HCT116 (cell line): ENCODE data around the gene THBS3. TPM values are rescaled to one million over a fixed set of nuclear protein-coding genes. Genes with fewer than 3 reads are reported as not detected.
"Not testable (repeated sequence)": the region's sequence is repeated elsewhere in the genome, so short reads cannot be mapped to it uniquely, and the experiment has no call there.

Experiments
- ATAC-seq: fragments of 200-7000 bp; cut with Tn5 transposase; 2 replicates; pipeline ENCODE4 v1.9.1; 2020; ENCODE audit warnings: mild to moderate bottlenecking, moderate library complexity
- BruUV-seq: library from RNA; stranded (reverse); fragments of 400-500 nt; replicated peaks from 2 replicates; lab custom pipeline; 2021; lab: Mats Ljungman, UMichigan
- CTCF ChIA-PET: fragments of 300-600 bp; sonication (Branson Sonifier 250); formaldehyde crosslinking; loops from one replicate; lab custom pipeline; 2021; ENCODE audit warnings: antibody characterized with exemption; lab: Charles Lee
- POLR2A ChIA-PET: fragments of 300-600, 350-600 bp; sonication (Branson Sonifier 250); formaldehyde crosslinking; loops from one replicate; lab custom pipeline; 2021; ENCODE audit warnings: antibody characterized with exemption; lab: Charles Lee
- RAD21 ChIA-PET, 2 experiments: fragments of 300-600 bp; sonication (Branson Sonifier 250); formaldehyde crosslinking; loops; one replicate each; lab custom pipeline; 2023; ENCODE audit warnings: low total read pairs in 2 of 2; ENCODE audit not compliant: uncharacterized antibody in 2 of 2, unreplicated experiment in 2 of 2, low non-redundant PET in 1 of 2; lab: Charles Lee
- DNase-seq: peaks from one replicate; pipeline ENCODE4 v3.0.0-alpha.2; 2010; ENCODE audit warnings: low read depth, low spot score
- H2AFZ ChIP-seq: fragments of 200-600 bp; shearing (Covaris generic), sonication (generic); 2 replicates; pipeline ENCODE4 v1.6.1; 2017; ENCODE audit warnings: low read depth, mixed run types, mixed read lengths, antibody characterized with exemption, low read length; ENCODE audit not compliant: poor library complexity, severe bottlenecking
- H3K27ac ChIP-seq: 2 replicates; pipeline ENCODE4 v1.5.1; 2012; ENCODE audit warnings: low read depth, low read length
- H3K27me3 ChIP-seq: fragments of 200-600 bp; sonication (generic); 2 replicates; pipeline ENCODE4 v1.6.1; 2016; ENCODE audit warnings: mixed run types, low read length, mixed read lengths; ENCODE audit not compliant: insufficient read depth
- H3K36me3 ChIP-seq, 2 experiments: fragments of 200-500 bp in 1 of 2; fragments of 200-600 bp in 1 of 2; sonication (Bioruptor generic) in 1 of 2; sonication (generic) in 1 of 2; 2 replicates each; pipeline versions ENCODE4 v1.5.1 to v1.6.1; 2014 to 2016; ENCODE audit warnings: low read length in 2 of 2, inconsistent platforms in 1 of 2, mixed read lengths in 1 of 2, mixed run types in 1 of 2; ENCODE audit not compliant: insufficient read depth in 2 of 2, control insufficient read depth in 1 of 2
- H3K4me1 ChIP-seq, 2 experiments: fragments of 200-600 bp in 1 of 2; sonication (generic) in 1 of 2; 2 replicates each; pipeline versions ENCODE4 v1.5.1 to v1.6.1; 2012 to 2017; ENCODE audit warnings: low read length in 2 of 2, inconsistent platforms in 1 of 2, mild to moderate bottlenecking in 1 of 2, mixed read lengths in 1 of 2, mixed run types in 1 of 2, moderate library complexity in 1 of 2; ENCODE audit not compliant: insufficient read depth in 2 of 2, control insufficient read depth in 1 of 2
- H3K4me2 ChIP-seq: fragments of 200-600 bp; sonication (generic); 2 replicates; pipeline ENCODE4 v1.6.1; 2017; ENCODE audit warnings: mixed run types, low read length, mixed read lengths
- H3K4me3 ChIP-seq, 2 experiments: fragments of 200-600 bp in 1 of 2; sonication (generic) in 1 of 2; replicated peaks in 1 of 2; 2 replicates each; pipeline ENCODE4 v1.5.1; 2011 to 2016; ENCODE audit warnings: low read length in 2 of 2, control low read depth in 1 of 2, low read depth in 1 of 2, mild to moderate bottlenecking in 1 of 2, mixed read lengths in 1 of 2, mixed run types in 1 of 2
- H3K79me2 ChIP-seq: fragments of 200-600 bp; sonication (generic); 2 replicates; pipeline ENCODE4 v1.6.1; 2017; ENCODE audit warnings: mild to moderate bottlenecking, mixed run types, low read length, moderate library complexity, mixed read lengths; ENCODE audit not compliant: insufficient read depth
- H3K9ac ChIP-seq: fragments of 200-600 bp; sonication (generic); 2 replicates; pipeline ENCODE4 v1.6.1; 2016; ENCODE audit warnings: low read length, mixed read lengths
- H3K9me2 ChIP-seq: fragments of 200-600 bp; sonication (generic), shearing (Covaris generic); 2 replicates; pipeline ENCODE4 v1.6.1; 2017; ENCODE audit warnings: mixed run types, mild to moderate bottlenecking, moderate library complexity; ENCODE audit not compliant: insufficient read depth
- H3K9me3 ChIP-seq, 2 experiments: fragments of 200-500 bp in 1 of 2; fragments of 200-600 bp in 1 of 2; sonication (Bioruptor generic) in 1 of 2; sonication (generic) in 1 of 2; 2 replicates each; pipeline ENCODE4 v1.6.1; 2014 to 2017; ENCODE audit warnings: low read length in 2 of 2, mixed read lengths in 2 of 2, inconsistent platforms in 1 of 2, low read depth in 1 of 2, mild to moderate bottlenecking in 1 of 2, mixed run types in 1 of 2, moderate library complexity in 1 of 2; ENCODE audit not compliant: control insufficient read depth in 1 of 2, insufficient read depth in 1 of 2
- H4K20me1 ChIP-seq: fragments of 200-600 bp; sonication (generic), shearing (Covaris generic); 2 replicates; pipeline ENCODE4 v1.6.1; 2017; ENCODE audit warnings: mixed run types, mild to moderate bottlenecking, moderate library complexity; ENCODE audit not compliant: insufficient read depth
- CBX3 ChIP-seq: IDR thresholded peaks from 2 replicates; pipeline ENCODE4 v1.6.1; 2012; ENCODE audit warnings: low read depth
- CEBPB ChIP-seq: IDR thresholded peaks from 2 replicates; pipeline ENCODE4 v1.6.1; 2012; ENCODE audit warnings: low read depth
- EGR1 ChIP-seq: IDR thresholded peaks from 2 replicates; pipeline ENCODE4 v1.6.1; 2012; ENCODE audit warnings: low read depth
- ELF1 ChIP-seq: IDR thresholded peaks from 2 replicates; pipeline ENCODE4 v1.6.1; 2012; ENCODE audit warnings: low read depth, borderline replicate concordance
- EZH2phosphoT487 ChIP-seq: fragments of 200-600 bp; IDR thresholded peaks from 2 replicates; pipeline ENCODE4 v1.6.1; 2018; ENCODE audit warnings: antibody characterized with exemption, borderline replicate concordance
- FOSL1 ChIP-seq: IDR thresholded peaks from 2 replicates; pipeline ENCODE4 v1.6.1; 2012; ENCODE audit warnings: low read depth
- POLR2A ChIP-seq: IDR thresholded peaks from 2 replicates; pipeline ENCODE4 v1.7.0; 2011; ENCODE audit warnings: borderline replicate concordance; ENCODE audit not compliant: insufficient read depth, insufficient read length; ENCODE audit errors: extremely low read depth
- POLR2AphosphoS5 ChIP-seq: IDR thresholded peaks from 2 replicates; pipeline ENCODE4 v1.6.1; 2011; ENCODE audit warnings: mild to moderate bottlenecking, low read depth, low read length, moderate library complexity
- RAD21 ChIP-seq: IDR thresholded peaks from 2 replicates; pipeline ENCODE4 v1.6.1; 2012; ENCODE audit warnings: low read depth, mild to moderate bottlenecking
- SRF ChIP-seq: IDR thresholded peaks from 2 replicates; pipeline ENCODE4 v1.6.1; 2012; ENCODE audit warnings: low read depth
- TCF7L2 ChIP-seq: IDR thresholded peaks from 2 replicates; pipeline ENCODE4 v1.7.0; 2011; ENCODE audit warnings: borderline replicate concordance, inconsistent platforms; ENCODE audit not compliant: insufficient read depth, insufficient read length; ENCODE audit errors: extremely low read depth
- YY1 ChIP-seq: IDR thresholded peaks from 2 replicates; pipeline ENCODE4 v1.6.1; 2011; ENCODE audit warnings: low read length, low read depth, moderate library complexity, mild to moderate bottlenecking; ENCODE audit not compliant: insufficient replicate concordance; ENCODE audit errors: extremely low read depth
- ZNF274 ChIP-seq: fragments of 200-500 bp; sonication (Bioruptor generic); IDR thresholded peaks from 2 replicates; pipeline ENCODE4 v1.6.1; 2014; ENCODE audit warnings: mild to moderate bottlenecking, low read depth, low read length, inconsistent platforms
- intact Hi-C: fragments of 100-400 bp; cut with micrococcal nuclease; formaldehyde crosslinking; loops from 2 replicates; pipeline ENCODE4 v1.10.0; 2022
- total RNA-seq: library from RNA; stranded (reverse); gene quantifications from one replicate; pipeline ENCODE4 v1.2.1, GENCODE V29; 2021; ENCODE audit not compliant: unreplicated experiment
- TF ChIP-seq, protein P1 (sequence below): IDR thresholded peaks from 2 replicates; pipeline ENCODE4 v1.6.1; 2012
- TF ChIP-seq, protein P2 (sequence below), 3 experiments: fragments of 200-600 bp in 1 of 3; sonication (generic) in 1 of 3; IDR thresholded peaks in 2 of 3; conservative IDR thresholded peaks in 1 of 3; 2 replicates each; pipeline ENCODE4 v1.5.1; 2012 to 2017; ENCODE audit warnings: low read depth in 2 of 3, low read length in 2 of 3, antibody characterized with exemption in 1 of 3, borderline replicate concordance in 1 of 3, control low read depth in 1 of 3, mild to moderate bottlenecking in 1 of 3, mixed read lengths in 1 of 3, mixed run types in 1 of 3, moderate library complexity in 1 of 3; ENCODE audit not compliant: insufficient read depth in 1 of 3
- TF ChIP-seq, protein P3 (sequence below): IDR thresholded peaks from 2 replicates; pipeline ENCODE4 v1.6.1; 2012

THBS3 gene
- total RNA-seq, 1 experiment from 2014 or later, result 15.9 TPM

GRCh38 chr1:155236451-155236850 is 28.8 kb upstream of the THBS3 start:
- Histone ChIP-seq H3K4me1 (peaks cover 3 to 8% of the 10 kb centered on the region in 2 experiments; a peak in 3 of 4 replicates), H2AFZ (no peak overlapping the region), H3K27ac (no peak overlapping the region), H3K79me2 (no peaks in the 10 kb centered on the region), H3K27me3 (no peaks in the 10 kb centered on the region), H4K20me1 (no peaks in the 10 kb centered on the region), H3K4me2 (no peak overlapping the region), H3K9me2 (no peaks in the 10 kb centered on the region), H3K9ac (no peak overlapping the region), H3K36me3 (no peaks in the 10 kb centered on the region), H3K4me3 (no peak overlapping the region), H3K9me3 (no peaks in the 10 kb centered on the region)
- ChIA-PET CTCF (no interaction called here), RAD21 (no interaction called here), POLR2A (no interaction called here)
- ATAC-seq (no peak), DNase-seq (no peak)
- TF ChIP-seq, protein P1, sequence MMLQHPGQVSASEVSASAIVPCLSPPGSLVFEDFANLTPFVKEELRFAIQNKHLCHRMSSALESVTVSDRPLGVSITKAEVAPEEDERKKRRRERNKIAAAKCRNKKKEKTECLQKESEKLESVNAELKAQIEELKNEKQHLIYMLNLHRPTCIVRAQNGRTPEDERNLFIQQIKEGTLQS, result no peak
- TF ChIP-seq POLR2AphosphoS5, result no peak
- TF ChIP-seq ZNF274, result no peak
- no peak for TF ChIP-seq TCF7L2
- no peak for TF ChIP-seq POLR2A
- no peak for TF ChIP-seq RAD21
- TF ChIP-seq CBX3, result no peak
- no peak for TF ChIP-seq CEBPB
- TF ChIP-seq FOSL1, result no peak
- TF ChIP-seq, protein P2, sequence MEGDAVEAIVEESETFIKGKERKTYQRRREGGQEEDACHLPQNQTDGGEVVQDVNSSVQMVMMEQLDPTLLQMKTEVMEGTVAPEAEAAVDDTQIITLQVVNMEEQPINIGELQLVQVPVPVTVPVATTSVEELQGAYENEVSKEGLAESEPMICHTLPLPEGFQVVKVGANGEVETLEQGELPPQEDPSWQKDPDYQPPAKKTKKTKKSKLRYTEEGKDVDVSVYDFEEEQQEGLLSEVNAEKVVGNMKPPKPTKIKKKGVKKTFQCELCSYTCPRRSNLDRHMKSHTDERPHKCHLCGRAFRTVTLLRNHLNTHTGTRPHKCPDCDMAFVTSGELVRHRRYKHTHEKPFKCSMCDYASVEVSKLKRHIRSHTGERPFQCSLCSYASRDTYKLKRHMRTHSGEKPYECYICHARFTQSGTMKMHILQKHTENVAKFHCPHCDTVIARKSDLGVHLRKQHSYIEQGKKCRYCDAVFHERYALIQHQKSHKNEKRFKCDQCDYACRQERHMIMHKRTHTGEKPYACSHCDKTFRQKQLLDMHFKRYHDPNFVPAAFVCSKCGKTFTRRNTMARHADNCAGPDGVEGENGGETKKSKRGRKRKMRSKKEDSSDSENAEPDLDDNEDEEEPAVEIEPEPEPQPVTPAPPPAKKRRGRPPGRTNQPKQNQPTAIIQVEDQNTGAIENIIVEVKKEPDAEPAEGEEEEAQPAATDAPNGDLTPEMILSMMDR (IDR thresholded peaks at IDR 0.05 in 2 of 3, conservative IDR thresholded peaks at IDR 0.05 in 1 of 3; ENCODE audit: borderline replicate concordance in 1 of 3, insufficient read depth in 1 of 3, low read depth in 2 of 3, low read length in 2 of 3), result no peak
- TF ChIP-seq, protein P3, sequence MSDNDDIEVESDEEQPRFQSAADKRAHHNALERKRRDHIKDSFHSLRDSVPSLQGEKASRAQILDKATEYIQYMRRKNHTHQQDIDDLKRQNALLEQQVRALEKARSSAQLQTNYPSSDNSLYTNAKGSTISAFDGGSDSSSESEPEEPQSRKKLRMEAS, result no peak
- TF ChIP-seq YY1, result no peak
- no peak for TF ChIP-seq EZH2phosphoT487
- no peak for TF ChIP-seq ELF1
- no peak for TF ChIP-seq EGR1
- no peak for TF ChIP-seq SRF
- no TSS peak for BruUV-seq
- intact Hi-C loops, result no loop called here

GRCh38 chr1:155235375-155235774 is 27.7 kb upstream of the THBS3 start:
- DNase-seq, H3K27ac ChIP-seq, H3K36me3 ChIP-seq, BruUV-seq, H3K27me3 ChIP-seq, H3K4me1 ChIP-seq, H3K79me2 ChIP-seq, H3K9ac ChIP-seq, POLR2A ChIA-PET, H3K4me2 ChIP-seq, RAD21 ChIA-PET, H2AFZ ChIP-seq, H3K4me3 ChIP-seq, H3K9me3 ChIP-seq, H3K9me2 ChIP-seq, CTCF ChIA-PET, intact Hi-C loops, ATAC-seq, H4K20me1 ChIP-seq: not testable (repeated sequence)
